Left lung (tissue), 10 donors: ENCODE results near the gene MRGPRF. TPM values are rescaled to one million over a fixed set of nuclear protein-coding genes. Genes with fewer than 3 reads are reported as not detected.

ENCODE experiments used
- ATAC-seq: fragments of 200-7000 bp; cut with Tn5 transposase; one replicate; pipeline ENCODE4 v1.9.1; 2020; ENCODE audit warnings: moderate library complexity
- DNase-seq, 4 donors: peaks; one replicate each; pipeline ENCODE4 v3.0.0-alpha.2; 2013 to 2020
- H3K27ac ChIP-seq, 2 donors: fragments of 200-600 bp; sonication (generic) in 1 of 2; one replicate each; pipeline versions ENCODE4 v1.5.0 to v1.8.0; 2020 to 2021
- H3K27me3 ChIP-seq, 2 donors: fragments of 200-600 bp; sonication (generic) in 1 of 2; one replicate each; pipeline versions ENCODE4 v1.5.0 to v1.8.0; 2020 to 2021
- H3K36me3 ChIP-seq, 2 donors: fragments of 200-600 bp; sonication (generic) in 1 of 2; one replicate each; pipeline versions ENCODE4 v1.5.0 to v1.8.0; 2020 to 2021
- H3K4me1 ChIP-seq, 2 donors: fragments of 200-600 bp; one replicate each; pipeline ENCODE4 v1.8.0; 2021
- H3K4me3 ChIP-seq, 2 donors: fragments of 200-600 bp; sonication (generic) in 1 of 2; one replicate each; pipeline versions ENCODE4 v1.5.0 to v1.8.0; 2020 to 2021; ENCODE audit warnings: mild to moderate bottlenecking in 1 of 2
- H3K9me3 ChIP-seq, 2 donors: fragments of 200-600 bp; sonication (generic) in 1 of 2; one replicate each; pipeline versions ENCODE4 v1.5.0 to v1.8.0; 2020 to 2021
- intact Hi-C, 2 donors: fragments of 100-400 bp; cut with DNase I; formaldehyde crosslinking; loops; one replicate each; pipeline versions ENCODE4 v1.11.2 to v1.14.2; 2022
- polyA plus RNA-seq, 6 donors: library from polyadenylated mRNA; unstranded; fragments of 120-200 nt; gene quantifications; one replicate each; pipeline ENCODE4 v1.2.1, GENCODE V29; 2013; ENCODE audit not compliant: insufficient read length in 6 of 6
- total RNA-seq, 2 donors: library from RNA; stranded (reverse); fragmentation: NEBNext Ultra II Directional; extraction: Animal tissue kit (Norgen Biotek cat#: 25700); gene quantifications; one replicate each; pipeline ENCODE4 v1.2.1, GENCODE V29; 2021
- TF ChIP-seq, protein P1 (sequence below), 2 donors: fragments of 200-600 bp; sonication (generic) in 1 of 2; IDR thresholded peaks; one replicate each; pipeline versions ENCODE4 v1.5.0 to v1.8.0; 2021; ENCODE audit warnings: antibody characterized with exemption in 2 of 2
- donor health status: DM: no; HTN: yes; CAD: no.
- donor health status: DM: no; HTN: no; CAD: no.

Gene MRGPRF
- total and polyA plus RNA-seq, 8 donors = 4.2 to 22.6 (median 6.2) TPM

DNA sequence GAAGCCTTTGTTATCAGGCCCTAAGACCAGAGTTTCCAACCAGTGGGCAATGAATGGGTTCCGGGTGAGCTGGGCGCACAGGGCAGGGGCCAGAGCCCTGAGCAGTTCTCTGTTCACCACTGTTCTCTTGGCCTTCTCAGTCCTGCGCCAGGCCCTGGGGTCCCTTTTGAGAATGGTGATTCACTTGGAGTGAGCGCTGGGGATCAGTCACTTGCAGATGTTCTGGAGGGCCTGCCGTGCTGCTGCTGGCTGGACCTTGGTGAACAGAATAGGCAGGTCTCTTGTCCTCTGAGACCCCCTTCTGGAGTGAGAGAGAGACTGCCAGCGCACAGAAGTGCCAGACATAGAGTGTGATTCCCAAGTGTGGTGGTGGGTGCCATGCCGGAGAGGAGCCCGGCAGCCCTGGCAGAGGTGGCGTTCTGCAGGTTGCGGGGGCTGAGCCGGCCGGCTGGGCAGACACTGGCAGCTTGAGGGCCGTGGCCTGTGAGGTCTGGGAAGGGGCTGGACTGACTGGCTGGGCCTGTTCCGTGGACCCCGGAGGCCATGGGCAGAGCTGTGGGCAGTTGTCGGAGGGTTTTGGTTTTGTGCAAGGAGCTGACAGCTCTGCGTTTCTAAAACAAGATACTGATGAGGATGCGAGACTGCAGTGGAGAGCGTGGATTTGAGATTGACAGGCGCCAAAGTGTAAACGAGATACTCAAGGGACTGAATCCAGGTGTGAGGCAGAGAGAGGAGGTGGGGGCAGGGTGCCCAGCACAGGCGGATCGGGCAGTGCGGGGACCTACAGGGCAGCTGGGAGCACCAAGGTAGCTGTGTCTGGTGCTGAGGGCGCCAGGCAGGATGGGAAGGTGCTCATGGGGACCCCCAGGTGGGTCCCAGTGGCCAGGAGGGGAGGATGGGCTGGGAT, 48.0 kb upstream of the MRGPRF start:
- ATAC-seq = no peak
- Histone ChIP-seq H3K4me3 (no peak overlapping the region), H3K9me3 (no peaks in the 10 kb centered on the region), H3K27me3 (no peaks in the 10 kb centered on the region), H3K27ac (no peak overlapping the region), H3K36me3 (peaks cover 0 to 78% of the 10 kb centered on the region in 2 donors), H3K4me1 (peaks cover 0 to 2% of the 10 kb centered on the region in 2 donors)
- TF ChIP-seq, protein P1, sequence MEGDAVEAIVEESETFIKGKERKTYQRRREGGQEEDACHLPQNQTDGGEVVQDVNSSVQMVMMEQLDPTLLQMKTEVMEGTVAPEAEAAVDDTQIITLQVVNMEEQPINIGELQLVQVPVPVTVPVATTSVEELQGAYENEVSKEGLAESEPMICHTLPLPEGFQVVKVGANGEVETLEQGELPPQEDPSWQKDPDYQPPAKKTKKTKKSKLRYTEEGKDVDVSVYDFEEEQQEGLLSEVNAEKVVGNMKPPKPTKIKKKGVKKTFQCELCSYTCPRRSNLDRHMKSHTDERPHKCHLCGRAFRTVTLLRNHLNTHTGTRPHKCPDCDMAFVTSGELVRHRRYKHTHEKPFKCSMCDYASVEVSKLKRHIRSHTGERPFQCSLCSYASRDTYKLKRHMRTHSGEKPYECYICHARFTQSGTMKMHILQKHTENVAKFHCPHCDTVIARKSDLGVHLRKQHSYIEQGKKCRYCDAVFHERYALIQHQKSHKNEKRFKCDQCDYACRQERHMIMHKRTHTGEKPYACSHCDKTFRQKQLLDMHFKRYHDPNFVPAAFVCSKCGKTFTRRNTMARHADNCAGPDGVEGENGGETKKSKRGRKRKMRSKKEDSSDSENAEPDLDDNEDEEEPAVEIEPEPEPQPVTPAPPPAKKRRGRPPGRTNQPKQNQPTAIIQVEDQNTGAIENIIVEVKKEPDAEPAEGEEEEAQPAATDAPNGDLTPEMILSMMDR (IDR thresholded peaks at IDR 0.05) = no peak
- intact Hi-C loops = no loop called here
- DNase-seq = peak in 1 of 4 donors; percentile 69

DNA sequence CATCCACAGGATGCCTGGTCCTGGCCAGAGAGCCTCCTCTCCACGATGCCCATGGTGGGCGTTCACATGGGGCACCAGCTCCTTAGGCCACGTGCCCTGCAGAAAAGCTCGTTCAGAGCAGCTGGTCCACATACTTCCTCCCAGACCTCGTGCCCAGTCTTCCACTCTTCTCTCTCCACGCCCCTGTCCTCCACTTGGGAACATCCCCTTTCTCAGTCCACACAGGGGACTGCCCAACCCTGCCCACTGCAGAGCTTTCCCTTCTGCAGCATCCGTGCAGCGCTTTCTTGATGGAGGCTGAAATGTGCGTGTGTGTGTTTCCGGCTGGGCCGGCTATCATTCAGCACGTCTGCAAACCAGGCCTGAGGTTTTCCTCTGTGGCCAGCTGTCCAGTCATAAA, 46.9 kb upstream of the MRGPRF start:
- ATAC-seq = no peak
- DNase-seq = peak in 1 of 4 donors; percentile 51
- Histone ChIP-seq H3K36me3 (peaks cover 0 to 79% of the 10 kb centered on the region in 2 donors), H3K4me3 (no peak overlapping the region), H3K27ac (no peak overlapping the region), H3K9me3 (no peaks in the 10 kb centered on the region), H3K4me1 (peaks cover 0 to 11% of the 10 kb centered on the region in 2 donors), H3K27me3 (no peaks in the 10 kb centered on the region)
- TF ChIP-seq, protein P1 (IDR thresholded peaks at IDR 0.05) = no peak
- intact Hi-C loops = no loop called here

DNA sequence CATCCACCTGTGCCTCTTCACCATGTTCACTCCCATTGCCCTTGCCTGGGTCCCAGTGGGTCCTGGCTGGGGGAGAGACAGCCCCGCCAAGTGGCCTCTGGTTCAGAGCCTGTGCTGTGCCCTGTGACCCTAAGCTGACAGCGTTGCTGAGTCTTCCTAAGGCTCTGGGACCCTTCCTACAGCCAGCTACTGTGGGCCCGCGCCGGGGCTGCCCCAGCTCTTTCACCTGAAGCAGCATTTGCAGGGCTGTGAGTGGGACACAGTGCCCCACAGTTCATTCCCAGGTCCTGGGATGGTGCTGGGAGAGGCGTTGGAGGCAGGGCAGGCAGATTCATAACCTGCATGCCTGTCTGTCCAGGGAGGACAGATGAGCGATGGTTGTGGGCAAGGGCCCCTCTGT, 46.4 kb upstream of the MRGPRF start:
- peaks cover 0 to 83% of the 10 kb centered on the region in 2 donors for H3K36me3 ChIP-seq
- no peaks in the 10 kb centered on the region for H3K9me3 ChIP-seq
- intact Hi-C loops = no loop called here
- TF ChIP-seq, protein P1 (IDR thresholded peaks at IDR 0.05) = no peak
- H3K4me1 ChIP-seq = peaks cover 0 to 11% of the 10 kb centered on the region in 2 donors
- no peak overlapping the region for H3K4me3 ChIP-seq
- H3K27me3 ChIP-seq = no peaks in the 10 kb centered on the region
- no peak overlapping the region for H3K27ac ChIP-seq
- no peak for ATAC-seq
- DNase-seq = peak in 1 of 4 donors; percentile 30

DNA sequence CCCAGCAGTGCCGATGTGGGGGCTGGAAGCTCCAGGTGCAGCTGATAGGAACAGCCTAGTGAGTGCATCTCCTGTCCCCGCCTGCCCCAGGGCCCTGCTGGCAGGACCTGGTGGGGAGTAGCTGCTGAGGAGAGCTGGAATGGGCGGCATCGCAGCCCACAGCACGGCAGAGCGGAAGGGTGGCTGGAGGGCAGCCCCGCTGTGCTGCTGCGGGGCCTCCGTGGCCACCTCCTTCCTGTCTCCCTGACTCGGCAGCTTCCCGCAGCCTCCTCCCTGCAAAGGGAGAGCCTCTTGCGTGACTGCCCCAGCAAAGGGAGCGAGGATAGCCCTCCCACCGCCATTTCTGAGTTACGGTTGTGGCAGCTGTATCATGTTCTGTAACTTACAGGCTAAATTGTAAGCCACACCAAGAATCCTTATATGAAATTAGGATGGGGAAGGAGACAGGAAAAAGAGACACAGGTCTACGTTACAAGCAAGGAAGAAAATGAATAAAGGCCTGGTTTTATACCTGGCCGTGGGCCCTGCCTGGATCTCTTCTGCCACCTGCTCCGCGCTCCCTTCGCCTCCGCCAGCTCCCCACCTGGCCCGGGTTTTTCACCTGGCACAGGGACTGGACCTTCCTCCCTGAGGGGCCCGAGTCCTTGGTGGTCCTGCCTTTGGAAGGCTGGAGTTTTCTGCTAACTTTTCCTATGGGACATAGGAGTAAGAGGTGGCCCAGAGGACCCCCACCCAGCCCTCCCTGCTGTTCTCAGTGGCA, 45.6 kb upstream of the MRGPRF start:
- H3K27me3 ChIP-seq = no peaks in the 10 kb centered on the region
- DNase-seq (peak in 1 of 4 donors; percentile 70), ATAC-seq (no peak)
- no peak overlapping the region for H3K27ac ChIP-seq
- peaks cover 0 to 15% of the 10 kb centered on the region in 2 donors for H3K4me1 ChIP-seq
- H3K36me3 ChIP-seq = peaks cover 0 to 83% of the 10 kb centered on the region in 2 donors
- intact Hi-C loops = no loop called here
- H3K9me3 ChIP-seq = no peaks in the 10 kb centered on the region
- H3K4me3 ChIP-seq = no peak overlapping the region
- TF ChIP-seq, protein P1 (IDR thresholded peaks at IDR 0.05) = no peak

DNA sequence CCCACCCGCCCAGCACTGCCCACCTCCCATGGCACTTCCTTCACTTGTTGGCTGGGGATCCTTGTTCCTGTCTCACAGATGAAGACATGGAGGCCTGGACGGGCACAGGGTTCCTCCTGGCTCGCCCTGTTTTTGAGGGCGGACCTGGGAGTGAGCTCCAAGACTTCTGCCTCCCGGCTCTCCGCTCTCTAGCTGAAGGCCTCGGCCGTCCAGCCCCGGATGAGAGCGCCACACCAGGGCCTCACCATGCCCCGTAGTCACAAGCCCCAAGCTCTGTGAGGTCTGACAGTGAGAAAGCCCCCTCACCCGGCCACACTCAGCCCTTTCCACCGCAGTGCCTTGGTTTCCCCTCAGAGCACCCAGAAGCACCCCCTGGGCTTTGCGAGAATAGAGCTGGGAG, 44.8 kb upstream of the MRGPRF start:
- no peaks in the 10 kb centered on the region for H3K27me3 ChIP-seq
- TF ChIP-seq, protein P1 (IDR thresholded peaks at IDR 0.05) = no peak
- H3K9me3 ChIP-seq = no peaks in the 10 kb centered on the region
- H3K4me1 ChIP-seq = peaks cover 0 to 17% of the 10 kb centered on the region in 2 donors
- H3K4me3 ChIP-seq = no peak overlapping the region
- peak in 1 of 4 donors; percentile 53 for DNase-seq
- peaks cover 0 to 77% of the 10 kb centered on the region in 2 donors for H3K36me3 ChIP-seq
- ATAC-seq = no peak
- intact Hi-C loops = no loop called here
- H3K27ac ChIP-seq = no peak overlapping the region
